H9 (cell line): ENCODE measurements around the gene NOVA2. TPM values are rescaled to one million over a fixed set of nuclear protein-coding genes. Genes with fewer than 3 reads are reported as not detected.

ENCODE experiments used
- DNase-seq: peaks from one replicate; pipeline ENCODE4 v3.0.0-alpha.2; 2017
- H2AFZ ChIP-seq: one replicate; pipeline ENCODE4 v1.6.1; 2013; ENCODE audit warnings: mild to moderate bottlenecking, low read length, control low read depth, moderate library complexity
- H2AK5ac ChIP-seq: 2 replicates; pipeline ENCODE4 v1.6.1; 2013; ENCODE audit warnings: low read length, control low read depth, mixed read lengths; ENCODE audit not compliant: insufficient read length
- H2BK120ac ChIP-seq: one replicate; pipeline ENCODE4 v1.6.1; 2013; ENCODE audit warnings: low read depth, mild to moderate bottlenecking, low read length, control low read depth, inconsistent platforms; ENCODE audit not compliant: poor library complexity, severe bottlenecking
- H2BK12ac ChIP-seq: 2 replicates; pipeline ENCODE4 v1.6.1; 2013; ENCODE audit warnings: low read length, control low read depth, mixed read lengths, low read depth; ENCODE audit not compliant: insufficient read length
- H2BK15ac ChIP-seq: 2 replicates; pipeline ENCODE4 v1.6.1; 2013; ENCODE audit warnings: low read depth, low read length, control low read depth
- H2BK20ac ChIP-seq: one replicate; pipeline ENCODE4 v1.6.1; 2013; ENCODE audit warnings: low read depth, mild to moderate bottlenecking, low read length, control low read depth, inconsistent platforms; ENCODE audit not compliant: poor library complexity, severe bottlenecking
- H2BK5ac ChIP-seq: 2 replicates; pipeline ENCODE4 v1.6.1; 2013; ENCODE audit warnings: low read length, control low read depth, mixed read lengths; ENCODE audit not compliant: insufficient read length
- H3K14ac ChIP-seq: 2 replicates; pipeline ENCODE4 v1.6.1; 2013; ENCODE audit warnings: low read length, control low read depth; ENCODE audit not compliant: insufficient read depth
- H3K18ac ChIP-seq: 2 replicates; pipeline ENCODE4 v1.6.1; 2013; ENCODE audit warnings: low read depth, mild to moderate bottlenecking, mixed read lengths, low read length, control low read depth; ENCODE audit not compliant: insufficient read length
- H3K23ac ChIP-seq: 2 replicates; pipeline ENCODE4 v1.6.1; 2013; ENCODE audit warnings: low read length, control low read depth, mixed read lengths, low read depth; ENCODE audit not compliant: insufficient read length
- H3K23me2 ChIP-seq: 2 replicates; pipeline ENCODE4 v1.6.1; 2013; ENCODE audit warnings: low read depth, mild to moderate bottlenecking, mixed read lengths, low read length, control low read depth; ENCODE audit not compliant: insufficient read length, poor library complexity, severe bottlenecking
- H3K27ac ChIP-seq: 2 replicates; pipeline ENCODE4 v1.5.1; 2013; ENCODE audit warnings: low read length, control low read depth, mixed read lengths, low read depth; ENCODE audit not compliant: insufficient read length
- H3K27me3 ChIP-seq: 2 replicates; pipeline ENCODE4 v1.6.1; 2013; ENCODE audit warnings: low read length, control low read depth, inconsistent platforms; ENCODE audit not compliant: insufficient read depth
- H3K4ac ChIP-seq: 2 replicates; pipeline ENCODE4 v1.6.1; 2013; ENCODE audit warnings: low read depth, mild to moderate bottlenecking, control low read depth, inconsistent platforms, low read length, moderate library complexity
- H3K4me1 ChIP-seq: 2 replicates; pipeline ENCODE4 v1.6.1; 2013; ENCODE audit warnings: low read length, control low read depth, inconsistent platforms; ENCODE audit not compliant: insufficient read depth
- H3K4me2 ChIP-seq: 2 replicates; pipeline ENCODE4 v1.6.1; 2013; ENCODE audit warnings: low read length, control low read depth, mixed read lengths; ENCODE audit not compliant: insufficient read length, insufficient read depth
- H3K56ac ChIP-seq: 2 replicates; pipeline ENCODE4 v1.6.1; 2013; ENCODE audit warnings: low read depth, mild to moderate bottlenecking, mixed read lengths, low read length, control low read depth; ENCODE audit not compliant: insufficient read length
- H3K79me1 ChIP-seq: 2 replicates; pipeline ENCODE4 v1.6.1; 2013; ENCODE audit warnings: low read depth, mild to moderate bottlenecking, moderate library complexity, low read length, control low read depth, inconsistent platforms; ENCODE audit not compliant: insufficient read depth, poor library complexity, severe bottlenecking
- H3K79me2 ChIP-seq: 2 replicates; pipeline ENCODE4 v1.6.1; 2013; ENCODE audit warnings: low read length, control low read depth, inconsistent platforms; ENCODE audit not compliant: insufficient read depth
- H3K9ac ChIP-seq: 2 replicates; pipeline ENCODE4 v1.6.1; 2013; ENCODE audit warnings: low read length, control low read depth, mixed read lengths; ENCODE audit not compliant: insufficient read length; ENCODE audit errors: extremely low read depth
- H3K9me3 ChIP-seq: one replicate; pipeline ENCODE4 v1.6.1; 2013; ENCODE audit warnings: low read depth, low read length, inconsistent platforms; ENCODE audit not compliant: control insufficient read depth
- H3T11ph ChIP-seq: one replicate; pipeline ENCODE4 v1.6.1; 2013; ENCODE audit warnings: mild to moderate bottlenecking, low read length, control low read depth, inconsistent platforms
- H4K20me1 ChIP-seq: one replicate; pipeline ENCODE4 v1.6.1; 2013; ENCODE audit not compliant: control insufficient read depth, insufficient read length, insufficient read depth
- H4K5ac ChIP-seq: 2 replicates; pipeline ENCODE4 v1.6.1; 2013; ENCODE audit warnings: low read depth, mild to moderate bottlenecking, mixed read lengths, low read length, control low read depth; ENCODE audit not compliant: insufficient read length
- H4K8ac ChIP-seq: replicated peaks from 2 replicates; pipeline ENCODE4 v1.6.1; 2013; ENCODE audit warnings: low read length, control low read depth, mixed read lengths, low read depth; ENCODE audit not compliant: insufficient read length
- H4K91ac ChIP-seq: 2 replicates; pipeline ENCODE4 v1.6.1; 2013; ENCODE audit warnings: low read depth, mild to moderate bottlenecking, moderate library complexity, mixed read lengths, low read length, control low read depth; ENCODE audit not compliant: insufficient read length
- H3K27ac Mint-ChIP-seq, 3 experiments: 2 replicates in 2 of 3; 3 replicates in 1 of 3; pipeline ENCODE4 v1.8.0; 2020 to 2021; ENCODE audit warnings: mixed read lengths in 3 of 3, mild to moderate bottlenecking in 1 of 3, moderate library complexity in 1 of 3
- H3K27me3 Mint-ChIP-seq: 2 replicates; pipeline ENCODE4 v1.8.0; 2021; ENCODE audit warnings: low read depth, mild to moderate bottlenecking, moderate library complexity, mixed read lengths
- H3K36me3 Mint-ChIP-seq, 3 experiments: 2 replicates in 2 of 3; 3 replicates in 1 of 3; pipeline ENCODE4 v1.8.0; 2020 to 2021; ENCODE audit warnings: low read depth in 3 of 3, mixed read lengths in 3 of 3; ENCODE audit not compliant: insufficient read depth in 1 of 3
- H3K4me1 Mint-ChIP-seq, 2 experiments: 2 replicates each; pipeline ENCODE4 v1.8.0; 2020; ENCODE audit warnings: mixed read lengths in 2 of 2
- H3K4me3 Mint-ChIP-seq, 2 experiments: 2 replicates in 1 of 2; 3 replicates in 1 of 2; pipeline ENCODE4 v1.8.0; 2020 to 2021; ENCODE audit warnings: mild to moderate bottlenecking in 2 of 2, mixed read lengths in 2 of 2, moderate library complexity in 1 of 2
- H3K9me3 Mint-ChIP-seq, 2 experiments: 2 replicates in 1 of 2; 3 replicates in 1 of 2; pipeline ENCODE4 v1.8.0; 2020; ENCODE audit warnings: mild to moderate bottlenecking in 2 of 2, mixed read lengths in 2 of 2, moderate library complexity in 1 of 2
- CTCF ChIP-seq: fragments of 200-600 bp; sonication (generic); conservative IDR thresholded peaks from 3 replicates; pipeline ENCODE4 v1.8.0; 2021; ENCODE audit warnings: antibody characterized with exemption, mild to moderate bottlenecking
- WGBS: extraction: QIAGEN DNeasy Blood & Tissue Kit; methylation state at CpG from one replicate; pipeline ENCODE4 v1.1.7; 2013; ENCODE audit warnings: missing lambda C conversion rate, low lambda C conversion rate, mixed read lengths; ENCODE audit not compliant: insufficient read length; ENCODE audit errors: extremely low coverage; 5-methylcytosine and 5-hydroxymethylcytosine counted together
- total RNA-seq: library from RNA; stranded (reverse); gene quantifications from 2 replicates; pipeline ENCODE4 v1.2.1, GENCODE V29; 2021

NOVA2 gene
- total RNA-seq, 1 experiment from 2014 or later: 8.8 TPM

- Mint-ChIP-seq H3K27ac (no peak overlapping the region), H3K9me3 (no peaks in the 10 kb centered on the region), H3K27me3 (peaks cover 56% of the 10 kb centered on the region), H3K4me3 (no peak overlapping the region; a peak in 2 of 5 replicates), H3K36me3 (no peaks in the 10 kb centered on the region), H3K4me1 (peaks cover 14 to 29% of the 10 kb centered on the region in 2 experiments)
- Histone ChIP-seq H3K56ac (no peak overlapping the region), H3K23me2 (no peaks in the 10 kb centered on the region), H3T11ph (no peak overlapping the region), H3K14ac (no peak overlapping the region), H3K18ac (no peak overlapping the region), H3K4me2 (no peak overlapping the region), H3K27me3 (no peaks in the 10 kb centered on the region; the same call in 1 of the 2 replicates), H3K79me1 (no peaks in the 10 kb centered on the region), H4K8ac (no peak overlapping the region), H3K23ac (no peak overlapping the region), H4K91ac (no peak overlapping the region), H3K27ac (no peak overlapping the region), H2AFZ (no peak overlapping the region), H2BK5ac (no peak overlapping the region), H3K9me3 (no peaks in the 10 kb centered on the region), H3K4me1 (peaks cover 2% of the 10 kb centered on the region; the same call in 1 of the 2 replicates), H4K20me1 (peaks cover 4% of the 10 kb centered on the region), H2BK120ac (no peak overlapping the region), H4K5ac (no peak overlapping the region), H3K9ac (no peak overlapping the region), H3K4ac (no peak overlapping the region), H3K79me2 (no peaks in the 10 kb centered on the region), H2BK20ac (no peak overlapping the region), H2BK15ac (no peak overlapping the region), H2BK12ac (no peak overlapping the region), H2AK5ac (no peak overlapping the region)
- no CpG with 5 or more reads among the region's 14 CpGs for WGBS
- no peak for DNase-seq
- no peak for TF ChIP-seq CTCF
These were observed 2.5 kb upstream of the NOVA2 start for GRCh38 chr19:45976178-45976577.
